ENCODE data around the gene ZSCAN12. TPM values are rescaled to one million over a fixed set of nuclear protein-coding genes. Genes with fewer than 3 reads are reported as not detected.

The ZSCAN12 gene
- total RNA-seq, 2 experiments from 2014 or later, result 13.9 to 15.0 TPM

GRCh38 chr6:28357036-28357435, 42.5 kb downstream of the ZSCAN12 start:
- POLR2A ChIA-PET, result interaction anchor here (1.0 to 2.4 kb wide), 4 partner anchors 90 to 464 kb away, joined by 3 to 11 read pairs (median 6); partner anchors contain the start of gene ZSCAN26
- Mint-ChIP-seq H3K27me3 (no peaks in the 10 kb centered on the region), H3K27ac (peak overlapping the region; percentile 71)

GRCh38 chr6:28356666-28357020, 42.9 kb downstream of the ZSCAN12 start:
- peaks cover 17% of the 10 kb centered on the region for H3K36me3 Mint-ChIP-seq
- H3K9me3 Mint-ChIP-seq, result no peaks in the 10 kb centered on the region
- peaks cover 25% of the 10 kb centered on the region for H3K4me1 Mint-ChIP-seq
- peak overlapping the region; percentile 89 for H3K4me3 Mint-ChIP-seq
- H3K27ac Mint-ChIP-seq, result peak overlapping the region; percentile 45
- no peak for ATAC-seq (ENCODE audit: low read depth)
- POLR2A ChIA-PET, result interaction anchor here (0.9 to 2.4 kb wide), 7 partner anchors 18 to 484 kb away, joined by 3 to 11 read pairs (median 5); partner anchors contain the start of genes ZKSCAN8, ZSCAN16 and ZSCAN26
- no peaks in the 10 kb centered on the region for H3K27me3 Mint-ChIP-seq
- no peak for DNase-seq

More at GRCh38 chr6:28357036-28357435, 42.5 kb downstream of the ZSCAN12 start:
- Mint-ChIP-seq H3K36me3 (peaks cover 16% of the 10 kb centered on the region), H3K9me3 (no peaks in the 10 kb centered on the region), H3K4me1 (peaks cover 23% of the 10 kb centered on the region), H3K4me3 (no peak overlapping the region)
- DNase-seq (no peak), ATAC-seq (ENCODE audit: low read depth) (no peak)

- H3K27ac Mint-ChIP-seq, result peak overlapping the region; percentile 87
- DNase-seq (peak; percentile 65), ATAC-seq (ENCODE audit: low read depth) (peak; percentile 83)
- H3K4me3 Mint-ChIP-seq, result peak overlapping the region; percentile 89
- H3K4me1 Mint-ChIP-seq, result peaks cover 31% of the 10 kb centered on the region
- H3K27me3 Mint-ChIP-seq, result no peaks in the 10 kb centered on the region
- H3K9me3 Mint-ChIP-seq, result no peaks in the 10 kb centered on the region
- POLR2A ChIA-PET, result interaction anchor here (0.6 to 2.4 kb wide), 11 partner anchors 16 to 547 kb away, joined by 3 to 11 read pairs (median 4); partner anchors contain the start of genes ZKSCAN8, ZSCAN16 and ZSCAN26
- H3K36me3 Mint-ChIP-seq, result peaks cover 19% of the 10 kb centered on the region
Measured at GRCh38 chr6:28355743-28356665, 43.5 kb downstream of the ZSCAN12 start.

- no peaks in the 10 kb centered on the region for H3K27me3 Mint-ChIP-seq
- no peak for ATAC-seq (ENCODE audit: low read depth)
- peak overlapping the region; percentile 89 for H3K4me3 Mint-ChIP-seq
- H3K9me3 Mint-ChIP-seq, result no peaks in the 10 kb centered on the region
- H3K27ac Mint-ChIP-seq, result no peak overlapping the region
- POLR2A ChIA-PET, result interaction anchor here (0.6 to 2.4 kb wide), 7 partner anchors 17 to 546 kb away, joined by 3 to 11 read pairs (median 4); a partner anchor contains a TSS
- no peak for DNase-seq
- peaks cover 18% of the 10 kb centered on the region for H3K36me3 Mint-ChIP-seq
- H3K4me1 Mint-ChIP-seq, result peaks cover 37% of the 10 kb centered on the region
Measured at GRCh38 chr6:28354688-28355554, 44.6 kb downstream of the ZSCAN12 start.

GRCh38 chr6:28353981-28354676, 45.4 kb downstream of the ZSCAN12 start:
- no peak for DNase-seq
- no peak for ATAC-seq (ENCODE audit: low read depth)
- H3K9me3 Mint-ChIP-seq, result no peaks in the 10 kb centered on the region
- H3K36me3 Mint-ChIP-seq, result peaks cover 21% of the 10 kb centered on the region
- H3K27me3 Mint-ChIP-seq, result no peaks in the 10 kb centered on the region
- no peak overlapping the region for H3K27ac Mint-ChIP-seq
- no peak overlapping the region for H3K4me3 Mint-ChIP-seq
- H3K4me1 Mint-ChIP-seq, result peaks cover 39% of the 10 kb centered on the region
- POLR2A ChIA-PET, result interaction anchor here (0.6 kb wide), 1 partner anchor 463 kb away, joined by 4 read pairs; a partner anchor contains a TSS

- Mint-ChIP-seq H3K4me3 (no peak overlapping the region), H3K27ac (no peak overlapping the region), H3K4me1 (peaks cover 39% of the 10 kb centered on the region), H3K9me3 (no peaks in the 10 kb centered on the region), H3K27me3 (no peaks in the 10 kb centered on the region), H3K36me3 (peaks cover 21% of the 10 kb centered on the region)
- no peak for DNase-seq
- ATAC-seq (ENCODE audit: low read depth), result no peak
- POLR2A ChIA-PET, result interaction anchor here (0.6 kb wide), 1 partner anchor 463 kb away, joined by 4 read pairs; a partner anchor contains a TSS
Measured at GRCh38 chr6:28353356-28353755, 46.2 kb downstream of the ZSCAN12 start.

GRCh38 chr6:28351493-28351925, 48.0 kb downstream of the ZSCAN12 start:
- Mint-ChIP-seq H3K4me3 (peak overlapping the region; percentile 100), H3K36me3 (peaks cover 21% of the 10 kb centered on the region), H3K27me3 (peaks cover 10% of the 10 kb centered on the region), H3K9me3 (no peaks in the 10 kb centered on the region), H3K27ac (peak overlapping the region; percentile 47), H3K4me1 (peaks cover 34% of the 10 kb centered on the region)
- DNase-seq (no peak), ATAC-seq (ENCODE audit: low read depth) (no peak)
- POLR2A ChIA-PET, result interaction anchor here (1.1 to 2.1 kb wide), 3 partner anchors 16 to 210 kb away, joined by 3 to 15 read pairs (median 3); partner anchors contain the start of genes ZKSCAN8 and ZSCAN31

- peaks cover 13% of the 10 kb centered on the region for H3K27me3 Mint-ChIP-seq
- POLR2A ChIA-PET, result interaction anchor here (1.1 to 2.1 kb wide), 4 partner anchors 15 to 214 kb away, joined by 3 to 15 read pairs (median 4); partner anchors contain the start of genes ZKSCAN8 and ZSCAN31
- H3K36me3 Mint-ChIP-seq, result peaks cover 21% of the 10 kb centered on the region
- H3K4me3 Mint-ChIP-seq, result peak overlapping the region; percentile 100
- peaks cover 30% of the 10 kb centered on the region for H3K4me1 Mint-ChIP-seq
- H3K27ac Mint-ChIP-seq, result peak overlapping the region; percentile 13
- H3K9me3 Mint-ChIP-seq, result no peaks in the 10 kb centered on the region
- DNase-seq (no peak), ATAC-seq (ENCODE audit: low read depth) (no peak)
Measured at GRCh38 chr6:28351087-28351486, 48.5 kb downstream of the ZSCAN12 start.

GRCh38 chr6:28349892-28350737, 49.4 kb downstream of the ZSCAN12 start, which contains the start of gene ZKSCAN3:
TSS of gene ZKSCAN3 (plus strand) at chr6:28349947. CDS start at chr6:28359587, 9,640 bp downstream.
- DNase-seq (peak; percentile 85), ATAC-seq (ENCODE audit: low read depth) (peak; percentile 99)
- POLR2A ChIA-PET, result interaction anchor here (0.6 to 2.1 kb wide), 8 partner anchors 14 to 245 kb away, joined by 3 to 15 read pairs (median 3); partner anchors contain the start of genes ZKSCAN8, ZSCAN26 and ZSCAN31
- Mint-ChIP-seq H3K4me3 (peak within 1 kb of the TSS; percentile 100), H3K9me3 (no peaks in the 10 kb centered on the region), H3K36me3 (peaks cover 21% of the 10 kb centered on the region), H3K27me3 (peaks cover 13% of the 10 kb centered on the region), H3K27ac (peak within 1 kb of the TSS; percentile 99), H3K4me1 (peaks cover 22% of the 10 kb centered on the region)

GRCh38 chr6:28349344-28349891, 50.1 kb downstream of the ZSCAN12 start:
- H3K27ac Mint-ChIP-seq, result peak overlapping the region; percentile 99

GRCh38 chr6:28347119-28347518, 52.4 kb downstream of the ZSCAN12 start:
- no peak for ATAC-seq (ENCODE audit: low read depth)
- Mint-ChIP-seq H3K4me1 (peaks cover 17% of the 10 kb centered on the region), H3K36me3 (peaks cover 8% of the 10 kb centered on the region), H3K9me3 (peaks cover 5% of the 10 kb centered on the region), H3K27me3 (peaks cover 16% of the 10 kb centered on the region), H3K4me3 (no peak overlapping the region), H3K27ac (no peak overlapping the region)
- POLR2A ChIA-PET, result no interaction called here
- no peak for DNase-seq

More at GRCh38 chr6:28349344-28349891, 50.1 kb downstream of the ZSCAN12 start:
- POLR2A ChIA-PET, result interaction anchor here (0.6 to 2.1 kb wide), 6 partner anchors 14 to 245 kb away, joined by 3 to 15 read pairs (median 4); partner anchors contain the start of genes ZSCAN26 and ZSCAN31
- DNase-seq (no peak), ATAC-seq (ENCODE audit: low read depth) (no peak)
- peaks cover 16% of the 10 kb centered on the region for H3K27me3 Mint-ChIP-seq
- peaks cover 1% of the 10 kb centered on the region for H3K9me3 Mint-ChIP-seq
- H3K4me3 Mint-ChIP-seq, result peak overlapping the region; percentile 100
- H3K36me3 Mint-ChIP-seq, result peaks cover 21% of the 10 kb centered on the region
- H3K4me1 Mint-ChIP-seq, result peaks cover 21% of the 10 kb centered on the region

Measured in activated naive CD8-positive, alpha-beta T cell treated with anti-CD3 and anti-CD28 coated beads, Interleukin-2, amount 10 ng/mL, durations not matched to agents 7 days and 5 days (primary cell).